Measurements from ENCODE around the gene FOXN3.

The FOXN3 gene

GRCh38 chr14:89359477-89360222 lies 57.4 kb downstream of the FOXN3 start:
- DNase-seq: no peak

GRCh38 chr14:89357655-89358297 lies 59.3 kb downstream of the FOXN3 start:
- DNase-seq: no peak

- DNase-seq: no peak
These were observed 60.1 kb downstream of the FOXN3 start for GRCh38 chr14:89356927-89357326.

- no peak for DNase-seq
These were observed 60.5 kb downstream of the FOXN3 start for GRCh38 chr14:89356496-89356895.

GRCh38 chr14:89353766-89354113 lies 63.3 kb downstream of the FOXN3 start:
- no peak for DNase-seq

- DNase-seq: no peak
These were observed 63.9 kb downstream of the FOXN3 start for GRCh38 chr14:89352976-89353765.

GRCh38 chr14:89351516-89352404 lies 65.3 kb downstream of the FOXN3 start:
- DNase-seq: peak; percentile 51

GRCh38 chr14:89351221-89351515 lies 65.9 kb downstream of the FOXN3 start:
- DNase-seq: no peak

GRCh38 chr14:89350152-89350551 lies 66.9 kb downstream of the FOXN3 start:
- DNase-seq: no peak

- DNase-seq: peak; percentile 30
These were observed 67.6 kb downstream of the FOXN3 start for GRCh38 chr14:89349171-89350008.

- DNase-seq: peak; percentile 73
These were observed 68.3 kb downstream of the FOXN3 start for GRCh38 chr14:89348722-89349121.

- DNase-seq: no peak
These were observed 69.1 kb downstream of the FOXN3 start for GRCh38 chr14:89347885-89348284.

- no peak for DNase-seq
These were observed 72.1 kb downstream of the FOXN3 start for GRCh38 chr14:89344920-89345254.

- DNase-seq: no peak
These were observed 73.7 kb downstream of the FOXN3 start for GRCh38 chr14:89343356-89343755.

GRCh38 chr14:89342049-89342448 lies 75.0 kb downstream of the FOXN3 start:
- no peak for DNase-seq

GRCh38 chr14:89340200-89341181 lies 76.5 kb downstream of the FOXN3 start:
- no peak for DNase-seq

- no peak for DNase-seq
These were observed 77.5 kb downstream of the FOXN3 start for GRCh38 chr14:89339579-89339978.

GRCh38 chr14:89339158-89339557 lies 77.9 kb downstream of the FOXN3 start:
- DNase-seq: no peak

GRCh38 chr14:89336338-89336737 lies 80.7 kb downstream of the FOXN3 start:
- DNase-seq: no peak

- peak; percentile 47 for DNase-seq
These were observed 85.0 kb downstream of the FOXN3 start for GRCh38 chr14:89332031-89332430.

- no peak for DNase-seq
These were observed 85.6 kb downstream of the FOXN3 start for GRCh38 chr14:89331398-89331797.

All from fibroblast of skin of right biceps (primary cell).